Measurements from ENCODE around the gene P2RY13. TPM values are rescaled to one million over a fixed set of nuclear protein-coding genes. Genes with fewer than 3 reads are reported as not detected.

Gene P2RY13
- total and polyA plus RNA-seq, 2 of the 13 experiments (the other 11 are each of a cell fraction or from before 2014, with no cell fraction given): not detected

DNA sequence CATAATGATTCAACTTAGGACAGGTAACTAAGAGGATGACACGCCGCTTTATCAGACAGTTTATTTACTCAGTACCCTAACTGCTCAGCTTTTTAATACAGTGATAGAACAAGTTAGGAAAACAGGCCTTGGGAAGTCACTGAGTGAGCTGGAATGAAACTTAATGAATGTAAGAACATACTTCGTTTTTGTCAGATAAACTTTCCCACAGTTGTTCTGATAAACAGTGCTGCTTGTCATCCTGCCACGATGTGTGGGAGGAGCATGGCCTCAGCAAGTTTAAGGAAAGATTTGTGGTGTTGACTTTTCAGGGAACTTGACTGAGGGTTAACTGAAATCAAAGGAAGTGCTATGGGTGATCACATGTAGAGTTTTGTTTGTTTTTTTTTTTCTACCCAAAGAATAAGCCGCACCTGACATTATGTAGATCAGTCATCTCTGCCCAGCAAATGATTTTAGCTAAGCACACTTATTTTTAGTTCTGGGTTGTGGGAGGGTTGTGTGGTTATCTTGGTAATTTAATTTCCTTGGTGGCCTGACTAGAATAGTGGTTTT lies 45.4 kb downstream of the P2RY13 start (continued):
- TF ChIP-seq ETV5 (CRISPR knock-in tag; IDR thresholded peaks at IDR 0.05; ENCODE audit: borderline replicate concordance) (peak; percentile 51; the same call in 1 of the 2 replicates), SIX1 (CRISPR knock-in tag; IDR thresholded peaks at IDR 0.05; ENCODE audit: borderline replicate concordance) (peak; percentile 50; the same call in 1 of the 2 replicates), MTA3 (CRISPR knock-in tag; IDR thresholded peaks at IDR 0.05) (no peak), ZBTB3 (CRISPR knock-in tag; IDR thresholded peaks at IDR 0.05; ENCODE audit: borderline replicate concordance, low read depth) (no peak), RARG (CRISPR knock-in tag; IDR thresholded peaks at IDR 0.05; ENCODE audit: low read depth) (no peak), FOXP1 (IDR thresholded peaks at IDR 0.05) (no peak), FOXP1 (CRISPR knock-in tag; IDR thresholded peaks at IDR 0.05) (peak; percentile 82), RXRB (CRISPR knock-in tag; IDR thresholded peaks at IDR 0.05; ENCODE audit: borderline replicate concordance) (peak; percentile 84), NR3C1 (CRISPR knock-in tag; IDR thresholded peaks at IDR 0.05) (no peak), KDM6A (CRISPR knock-in tag; IDR thresholded peaks at IDR 0.05; ENCODE audit: low read depth) (0 out of 2 replicates have a peak, but pooled peaks have one; percentile 37), ELF3 (CRISPR knock-in tag; IDR thresholded peaks at IDR 0.05) (peak; percentile 62), SOX5 (CRISPR knock-in tag; IDR thresholded peaks at IDR 0.05; ENCODE audit: borderline replicate concordance) (peak; percentile 93), TCF7 (IDR thresholded peaks at IDR 0.05; ENCODE audit: low read depth) (peak; percentile 86), FOXA1 (IDR thresholded peaks at IDR 0.05) (no peak), FOXA1 (CRISPR knock-in tag; IDR thresholded peaks at IDR 0.05) (peak; percentile 88), HES4 (CRISPR knock-in tag; IDR thresholded peaks at IDR 0.05; ENCODE audit: borderline replicate concordance) (no peak), RERE (CRISPR knock-in tag; IDR thresholded peaks at IDR 0.05; ENCODE audit: low read depth) (peak; percentile 83), ZNF263 (CRISPR knock-in tag; IDR thresholded peaks at IDR 0.05) (no peak)
- TF ChIP-seq, protein P1, sequence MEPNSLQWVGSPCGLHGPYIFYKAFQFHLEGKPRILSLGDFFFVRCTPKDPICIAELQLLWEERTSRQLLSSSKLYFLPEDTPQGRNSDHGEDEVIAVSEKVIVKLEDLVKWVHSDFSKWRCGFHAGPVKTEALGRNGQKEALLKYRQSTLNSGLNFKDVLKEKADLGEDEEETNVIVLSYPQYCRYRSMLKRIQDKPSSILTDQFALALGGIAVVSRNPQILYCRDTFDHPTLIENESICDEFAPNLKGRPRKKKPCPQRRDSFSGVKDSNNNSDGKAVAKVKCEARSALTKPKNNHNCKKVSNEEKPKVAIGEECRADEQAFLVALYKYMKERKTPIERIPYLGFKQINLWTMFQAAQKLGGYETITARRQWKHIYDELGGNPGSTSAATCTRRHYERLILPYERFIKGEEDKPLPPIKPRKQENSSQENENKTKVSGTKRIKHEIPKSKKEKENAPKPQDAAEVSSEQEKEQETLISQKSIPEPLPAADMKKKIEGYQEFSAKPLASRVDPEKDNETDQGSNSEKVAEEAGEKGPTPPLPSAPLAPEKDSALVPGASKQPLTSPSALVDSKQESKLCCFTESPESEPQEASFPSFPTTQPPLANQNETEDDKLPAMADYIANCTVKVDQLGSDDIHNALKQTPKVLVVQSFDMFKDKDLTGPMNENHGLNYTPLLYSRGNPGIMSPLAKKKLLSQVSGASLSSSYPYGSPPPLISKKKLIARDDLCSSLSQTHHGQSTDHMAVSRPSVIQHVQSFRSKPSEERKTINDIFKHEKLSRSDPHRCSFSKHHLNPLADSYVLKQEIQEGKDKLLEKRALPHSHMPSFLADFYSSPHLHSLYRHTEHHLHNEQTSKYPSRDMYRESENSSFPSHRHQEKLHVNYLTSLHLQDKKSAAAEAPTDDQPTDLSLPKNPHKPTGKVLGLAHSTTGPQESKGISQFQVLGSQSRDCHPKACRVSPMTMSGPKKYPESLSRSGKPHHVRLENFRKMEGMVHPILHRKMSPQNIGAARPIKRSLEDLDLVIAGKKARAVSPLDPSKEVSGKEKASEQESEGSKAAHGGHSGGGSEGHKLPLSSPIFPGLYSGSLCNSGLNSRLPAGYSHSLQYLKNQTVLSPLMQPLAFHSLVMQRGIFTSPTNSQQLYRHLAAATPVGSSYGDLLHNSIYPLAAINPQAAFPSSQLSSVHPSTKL (CRISPR knock-in tag; IDR thresholded peaks at IDR 0.05): peak; percentile 90
- TF ChIP-seq, protein P2, sequence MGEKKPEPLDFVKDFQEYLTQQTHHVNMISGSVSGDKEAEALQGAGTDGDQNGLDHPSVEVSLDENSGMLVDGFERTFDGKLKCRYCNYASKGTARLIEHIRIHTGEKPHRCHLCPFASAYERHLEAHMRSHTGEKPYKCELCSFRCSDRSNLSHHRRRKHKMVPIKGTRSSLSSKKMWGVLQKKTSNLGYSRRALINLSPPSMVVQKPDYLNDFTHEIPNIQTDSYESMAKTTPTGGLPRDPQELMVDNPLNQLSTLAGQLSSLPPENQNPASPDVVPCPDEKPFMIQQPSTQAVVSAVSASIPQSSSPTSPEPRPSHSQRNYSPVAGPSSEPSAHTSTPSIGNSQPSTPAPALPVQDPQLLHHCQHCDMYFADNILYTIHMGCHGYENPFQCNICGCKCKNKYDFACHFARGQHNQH (CRISPR knock-in tag; IDR thresholded peaks at IDR 0.05): 0 out of 2 replicates have a peak, but pooled peaks have one; percentile 30
- TF ChIP-seq, protein P3, sequence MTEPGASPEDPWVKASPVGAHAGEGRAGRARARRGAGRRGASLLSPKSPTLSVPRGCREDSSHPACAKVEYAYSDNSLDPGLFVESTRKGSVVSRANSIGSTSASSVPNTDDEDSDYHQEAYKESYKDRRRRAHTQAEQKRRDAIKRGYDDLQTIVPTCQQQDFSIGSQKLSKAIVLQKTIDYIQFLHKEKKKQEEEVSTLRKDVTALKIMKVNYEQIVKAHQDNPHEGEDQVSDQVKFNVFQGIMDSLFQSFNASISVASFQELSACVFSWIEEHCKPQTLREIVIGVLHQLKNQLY (CRISPR knock-in tag; IDR thresholded peaks at IDR 0.05): peak; percentile 74
